Esophagus squamous epithelium (tissue), 5 donors: Measurements from ENCODE around the gene OGFOD2. TPM values are rescaled to one million over a fixed set of nuclear protein-coding genes. Genes with fewer than 3 reads are reported as not detected.

Experiments used
- DNase-seq: peaks from one replicate; lab custom pipeline; 2025; lab: John Stamatoyannopoulos, UW
- H3K27ac ChIP-seq, 4 donors: fragments of 200-600 bp; sonication (generic); one replicate each; pipeline ENCODE4 v1.5.1; 2016 to 2019; ENCODE audit warnings: mild to moderate bottlenecking in 1 of 4
- H3K27me3 ChIP-seq, 4 donors: fragments of 200-600 bp; sonication (generic); 1 replicate in 3 of 4; 2 replicates in 1 of 4; pipeline versions ENCODE4 v1.5.1 to v1.6.0; 2017 to 2021; ENCODE audit warnings: antibody characterized with exemption in 1 of 4
- H3K36me3 ChIP-seq, 3 donors: fragments of 200-600 bp; sonication (generic); one replicate each; pipeline ENCODE4 v1.5.1; 2016 to 2019
- H3K4me1 ChIP-seq, 3 donors: fragments of 200-600 bp; sonication (generic); one replicate each; pipeline ENCODE4 v1.5.1; 2017 to 2019
- H3K4me3 ChIP-seq, 4 donors: fragments of 200-600 bp; sonication (generic); 1 replicate in 3 of 4; 2 replicates in 1 of 4; pipeline ENCODE4 v1.5.1; 2016 to 2019; ENCODE audit warnings: mild to moderate bottlenecking in 2 of 4, moderate library complexity in 1 of 4
- H3K9me3 ChIP-seq, 3 donors: fragments of 200-600 bp; sonication (generic); one replicate each; pipeline ENCODE4 v1.5.1; 2016 to 2019
- POLR2A ChIP-seq, 4 donors: fragments of 450-650 bp; IDR thresholded peaks; one replicate each; pipeline ENCODE4 v1.6.1; 2017; ENCODE audit warnings: antibody characterized with exemption in 4 of 4, mild to moderate bottlenecking in 4 of 4, moderate library complexity in 3 of 4
- WGBS, 2 donors: methylation state at CpG; one replicate each; pipeline ENCODE4 v1.1.5; 2018; 5-methylcytosine and 5-hydroxymethylcytosine counted together
- intact Hi-C: fragments of 100-400 bp; cut with DNase I; formaldehyde crosslinking; loops from one replicate; pipeline ENCODE4 v1.15.0; 2022
- total RNA-seq, 4 donors: library from RNA; depleted of rRNA; stranded (reverse); fragments of >200 nt; gene quantifications; one replicate each; pipeline ENCODE4 v1.1.0, GENCODE V29; 2016
- TF ChIP-seq, protein P1 (sequence below), 6 experiments: fragments of 450-650 bp in 4 of 6; fragments of 200-600 bp in 2 of 6; sonication (generic) in 2 of 6; IDR thresholded peaks; one replicate each; pipeline ENCODE4 v1.5.1; 2016 to 2019; ENCODE audit warnings: antibody characterized with exemption in 6 of 6, mild to moderate bottlenecking in 4 of 6, moderate library complexity in 4 of 6
- donor health status: DM: yes; HTN: yes; CAD: no.

Gene OGFOD2
- total RNA-seq, 4 donors from 2014 or later = 8.5 to 13.9 (median 11.3) TPM

DNA sequence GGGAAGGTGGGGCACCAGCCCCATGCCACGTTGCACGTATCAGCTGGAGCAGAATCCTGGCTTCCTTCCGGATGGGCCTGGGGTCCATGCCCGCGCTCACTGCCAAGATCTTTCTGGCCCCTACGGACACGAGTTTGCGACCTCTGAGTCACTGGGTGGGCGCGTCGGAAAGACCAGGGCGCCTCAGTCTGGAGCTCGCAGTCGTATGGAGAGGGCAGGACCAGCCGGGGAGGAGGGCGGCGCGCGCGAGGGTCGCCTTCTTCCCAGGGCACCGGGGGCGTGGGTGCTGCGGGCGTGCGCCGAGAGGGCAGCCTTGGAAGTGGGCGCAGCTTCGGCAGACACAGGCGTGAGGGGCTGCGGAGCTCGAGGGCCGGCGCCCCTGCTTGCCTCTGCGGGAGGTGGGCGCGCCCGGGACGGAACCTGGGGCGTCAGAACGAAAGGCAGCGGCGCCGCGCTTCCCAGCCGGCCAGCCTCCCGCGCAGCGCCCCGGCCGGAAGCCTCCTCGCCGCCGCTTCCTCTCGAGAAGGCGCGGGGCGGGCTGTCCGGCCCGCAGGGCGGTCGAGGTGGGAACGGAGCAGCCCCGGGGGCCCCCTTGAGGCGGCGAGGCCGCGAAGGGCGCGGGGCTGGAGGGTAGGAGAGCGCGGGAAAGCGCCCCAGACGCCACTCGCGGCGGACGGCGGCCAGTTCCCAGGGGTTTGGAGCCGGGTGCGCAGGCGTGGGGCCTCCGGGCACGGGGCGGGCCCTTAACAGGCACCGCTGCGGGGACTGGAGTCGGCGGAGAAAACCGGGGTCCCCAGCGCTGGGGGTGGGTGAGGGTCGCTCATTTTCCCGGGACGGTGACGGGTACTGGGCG lies 5.4 kb downstream of the OGFOD2 start, which contains the start of gene ARL6IP4:
Gene ARL6IP4, plus strand, starts transcription at position 499 of the 853 bp plus-strand sequence. CDS start 459 bp downstream, outside the sequence.
- Histone ChIP-seq H3K4me1 (peaks cover 68 to 93% (median 74%) of the 10 kb centered on the region in 3 donors), H3K27me3 (no peaks in the 10 kb centered on the region), H3K27ac (peak within 1 kb of the TSS; percentile 85 to 95 (median 92)), H3K9me3 (no peaks in the 10 kb centered on the region), H3K4me3 (peak within 1 kb of the TSS; percentile 77 to 100 (median 90)), H3K36me3 (peaks cover 0 to 48% (median 0%) of the 10 kb centered on the region in 3 donors)
- TF ChIP-seq, protein P1, sequence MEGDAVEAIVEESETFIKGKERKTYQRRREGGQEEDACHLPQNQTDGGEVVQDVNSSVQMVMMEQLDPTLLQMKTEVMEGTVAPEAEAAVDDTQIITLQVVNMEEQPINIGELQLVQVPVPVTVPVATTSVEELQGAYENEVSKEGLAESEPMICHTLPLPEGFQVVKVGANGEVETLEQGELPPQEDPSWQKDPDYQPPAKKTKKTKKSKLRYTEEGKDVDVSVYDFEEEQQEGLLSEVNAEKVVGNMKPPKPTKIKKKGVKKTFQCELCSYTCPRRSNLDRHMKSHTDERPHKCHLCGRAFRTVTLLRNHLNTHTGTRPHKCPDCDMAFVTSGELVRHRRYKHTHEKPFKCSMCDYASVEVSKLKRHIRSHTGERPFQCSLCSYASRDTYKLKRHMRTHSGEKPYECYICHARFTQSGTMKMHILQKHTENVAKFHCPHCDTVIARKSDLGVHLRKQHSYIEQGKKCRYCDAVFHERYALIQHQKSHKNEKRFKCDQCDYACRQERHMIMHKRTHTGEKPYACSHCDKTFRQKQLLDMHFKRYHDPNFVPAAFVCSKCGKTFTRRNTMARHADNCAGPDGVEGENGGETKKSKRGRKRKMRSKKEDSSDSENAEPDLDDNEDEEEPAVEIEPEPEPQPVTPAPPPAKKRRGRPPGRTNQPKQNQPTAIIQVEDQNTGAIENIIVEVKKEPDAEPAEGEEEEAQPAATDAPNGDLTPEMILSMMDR (IDR thresholded peaks at IDR 0.05) = peak in 4 of 6 experiments; percentile 3 to 23 (median 10)
- peak in 2 of 4 donors; percentile 63 to 85 for TF ChIP-seq POLR2A (IDR thresholded peaks at IDR 0.05)
- no peak for DNase-seq
- WGBS, 2 donors = no CpG with 5 or more reads among the region's 96 CpGs
- intact Hi-C loops = no loop called here

- Histone ChIP-seq H3K27me3 (no peaks in the 10 kb centered on the region), H3K27ac (peak overlapping the region; percentile 85 to 95 (median 92)), H3K9me3 (no peaks in the 10 kb centered on the region), H3K4me3 (peak overlapping the region; percentile 77 to 100 (median 90)), H3K36me3 (peaks cover 0 to 54% (median 2%) of the 10 kb centered on the region in 3 donors), H3K4me1 (peaks cover 62 to 91% (median 68%) of the 10 kb centered on the region in 3 donors)
- 0% methylated on average over 13 of the region's 40 CpGs; no CpG with 5 or more reads in 1 of the 2 donors for WGBS, 2 donors
- no peak for DNase-seq
- TF ChIP-seq, protein P1 (IDR thresholded peaks at IDR 0.05) = no peak
- no peak for TF ChIP-seq POLR2A (IDR thresholded peaks at IDR 0.05)
- intact Hi-C loops = no loop called here
Observed at GRCh38 chr12:122981036-122981471, 6.0 kb downstream of the OGFOD2 start.

- intact Hi-C loops = no loop called here
- Histone ChIP-seq H3K36me3 (peaks cover 0 to 60% (median 5%) of the 10 kb centered on the region in 3 donors), H3K27me3 (no peaks in the 10 kb centered on the region), H3K4me3 (peak overlapping the region; percentile 77 to 100 (median 90)), H3K9me3 (no peaks in the 10 kb centered on the region), H3K27ac (peak overlapping the region; percentile 85 to 95 (median 92)), H3K4me1 (peaks cover 55 to 83% (median 60%) of the 10 kb centered on the region in 3 donors)
- WGBS, 2 donors = 63 to 66% methylated on average over 17 to 20 of the region's 25 CpGs
- DNase-seq = no peak
- no peak for TF ChIP-seq POLR2A (IDR thresholded peaks at IDR 0.05)
- TF ChIP-seq, protein P1 (IDR thresholded peaks at IDR 0.05) = no peak
Observed at GRCh38 chr12:122981587-122982476, 6.8 kb downstream of the OGFOD2 start.

GRCh38 chr12:122982477-122982815 lies 7.4 kb downstream of the OGFOD2 start:
- Histone ChIP-seq H3K27ac (peak overlapping the region in 2 of 4 donors; percentile 69 to 85), H3K4me1 (peaks cover 50 to 77% (median 55%) of the 10 kb centered on the region in 3 donors), H3K4me3 (peak overlapping the region in 2 of 4 donors; percentile 81 to 98), H3K36me3 (peaks cover 0 to 60% (median 5%) of the 10 kb centered on the region in 3 donors), H3K27me3 (no peaks in the 10 kb centered on the region), H3K9me3 (no peaks in the 10 kb centered on the region)
- intact Hi-C loops = no loop called here
- TF ChIP-seq, protein P1 (IDR thresholded peaks at IDR 0.05) = no peak
- TF ChIP-seq POLR2A (IDR thresholded peaks at IDR 0.05) = no peak
- no peak for DNase-seq
- WGBS, 2 donors = 69 to 78% methylated on average over 4 to 6 of the region's 11 CpGs
